Subcutaneous abdominal adipose tissue (tissue), 5 donors: ENCODE measurements around the gene CAPNS1.
"Not testable (repeated sequence)": the region's sequence is repeated elsewhere in the genome, so short reads cannot be mapped to it uniquely, and the experiment has no call there.

Experiments used
- H3K27ac ChIP-seq: one replicate; pipeline ENCODE4 v1.7.0; 2013; ENCODE audit warnings: low read depth, mild to moderate bottlenecking, inconsistent platforms, low read length, moderate library complexity
- H3K27me3 ChIP-seq, 5 donors: one replicate each; pipeline ENCODE4 v1.7.0; 2013; ENCODE audit warnings: low read length in 5 of 5, inconsistent platforms in 1 of 5; ENCODE audit not compliant: control insufficient read depth in 5 of 5, insufficient read depth in 4 of 5
- H3K36me3 ChIP-seq, 5 donors: one replicate each; pipeline ENCODE4 v1.7.0; 2013; ENCODE audit warnings: low read length in 5 of 5; ENCODE audit not compliant: control insufficient read depth in 5 of 5, insufficient read depth in 5 of 5
- H3K4me1 ChIP-seq, 5 donors: one replicate each; pipeline ENCODE4 v1.7.0; 2013; ENCODE audit warnings: low read length in 5 of 5, mild to moderate bottlenecking in 3 of 5, moderate library complexity in 1 of 5; ENCODE audit not compliant: control insufficient read depth in 5 of 5, insufficient read depth in 5 of 5
- H3K4me3 ChIP-seq, 5 donors: one replicate each; pipeline ENCODE4 v1.7.0; 2013; ENCODE audit warnings: low read length in 5 of 5, low read depth in 1 of 5
- H3K9ac ChIP-seq, 5 donors: one replicate each; pipeline ENCODE4 v1.7.0; 2013; ENCODE audit warnings: low read length in 5 of 5, mild to moderate bottlenecking in 4 of 5, moderate library complexity in 3 of 5
- H3K9me3 ChIP-seq, 5 donors: one replicate each; pipeline ENCODE4 v1.7.0; 2013; ENCODE audit warnings: low read length in 5 of 5; ENCODE audit not compliant: control insufficient read depth in 5 of 5
- donor health status: healthy.
- donor health status: healthy.
- donor health status: healthy.
- donor health status: healthy.
- donor health status: healthy.

The CAPNS1 gene

DNA sequence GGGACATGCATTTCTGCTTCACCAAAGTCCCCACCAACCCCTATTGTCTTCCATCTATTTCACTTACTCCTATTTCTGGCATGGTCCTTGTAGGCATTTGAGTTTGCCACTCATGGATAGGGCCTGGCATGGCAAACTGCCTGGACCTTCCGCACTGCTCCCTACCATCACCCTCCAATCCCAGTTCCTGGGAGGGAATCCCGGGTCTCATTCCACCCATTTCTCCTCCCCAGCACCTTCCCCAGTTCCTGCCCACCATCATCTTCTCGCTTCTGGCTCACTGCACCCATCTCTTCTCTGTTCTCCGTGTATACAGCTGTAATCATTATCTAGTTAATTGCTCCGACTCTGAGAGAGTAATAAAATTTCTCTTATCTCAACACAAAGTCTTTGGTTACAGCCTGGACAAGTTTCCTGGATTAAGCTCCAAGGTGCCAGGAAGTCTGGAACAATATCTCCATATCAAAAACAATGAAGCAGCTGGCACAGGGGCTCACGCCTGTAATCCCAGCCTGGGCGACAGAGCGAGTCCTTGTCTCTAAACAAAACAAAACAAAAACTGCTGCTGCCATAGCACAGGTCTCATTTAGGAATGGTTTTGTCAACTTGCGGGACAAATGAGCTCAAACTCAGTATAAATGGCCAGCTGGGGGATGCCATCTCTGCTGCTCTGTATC is 29.4 kb downstream of the CAPNS1 start:
- Histone ChIP-seq H3K4me3 (peak overlapping the region in 1 of 5 donors; percentile 13), H3K36me3 (no peaks in the 10 kb centered on the region), H3K4me1 (peaks cover 0 to 9% (median 3%) of the 10 kb centered on the region in 5 donors), H3K9me3 (no peaks in the 10 kb centered on the region), H3K27me3 (no peaks in the 10 kb centered on the region), H3K9ac (peak overlapping the region in 1 of 5 donors; percentile 41), H3K27ac (peak overlapping the region; percentile 7)

DNA sequence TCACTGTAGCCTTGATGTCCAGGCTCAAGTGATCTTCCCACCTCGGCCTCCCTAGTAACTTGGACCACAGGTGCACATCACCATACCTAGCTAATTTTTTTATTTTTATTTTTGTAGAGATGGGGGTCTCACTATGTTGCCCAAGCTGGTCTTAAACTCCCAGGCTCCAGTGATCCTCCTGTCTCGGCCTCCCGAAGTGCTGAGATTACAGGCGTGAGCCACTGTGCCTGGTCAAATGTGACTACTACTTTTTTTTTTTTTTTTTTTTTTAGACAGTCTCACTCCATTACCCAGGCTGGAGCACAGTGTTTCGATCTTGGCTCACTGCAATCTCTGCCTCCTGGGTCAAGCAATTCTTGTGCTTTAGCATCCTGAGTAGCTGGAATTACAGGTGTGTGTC is 33.0 kb downstream of the CAPNS1 start:
- peaks cover 0 to 9% (median 3%) of the 10 kb centered on the region in 5 donors for H3K4me1 ChIP-seq
- H3K9me3 ChIP-seq, result no peaks in the 10 kb centered on the region
- no peak overlapping the region for H3K27ac ChIP-seq
- no peaks in the 10 kb centered on the region for H3K27me3 ChIP-seq
- no peaks in the 10 kb centered on the region for H3K36me3 ChIP-seq
- H3K4me3 ChIP-seq, result no peak overlapping the region
- no peak overlapping the region for H3K9ac ChIP-seq

- H3K36me3 ChIP-seq, H3K4me1 ChIP-seq, H3K9me3 ChIP-seq, H3K27me3 ChIP-seq, H3K9ac ChIP-seq, H3K27ac ChIP-seq, H3K4me3 ChIP-seq: not testable (repeated sequence)
These were observed 34.0 kb downstream of the CAPNS1 start for GRCh38 chr19:36173846-36174245.

- H3K27me3 ChIP-seq, H3K4me3 ChIP-seq, H3K9me3 ChIP-seq, H3K27ac ChIP-seq, H3K9ac ChIP-seq, H3K4me1 ChIP-seq: not testable (repeated sequence)
- H3K36me3 ChIP-seq, result peaks cover 4 to 15% (median 13%) of the 10 kb centered on the region in 5 donors
These were observed 39.2 kb downstream of the CAPNS1 start for GRCh38 chr19:36179077-36179476.

GRCh38 chr19:36182612-36183244 is 42.9 kb downstream of the CAPNS1 start:
- H3K27me3 ChIP-seq, result peaks cover 0 to 10% (median 0%) of the 10 kb centered on the region in 5 donors
- H3K36me3 ChIP-seq, result peaks cover 4 to 15% (median 13%) of the 10 kb centered on the region in 5 donors
- no peak overlapping the region for H3K27ac ChIP-seq
- no peak overlapping the region for H3K4me3 ChIP-seq
- peaks cover 0 to 10% (median 0%) of the 10 kb centered on the region in 5 donors for H3K4me1 ChIP-seq
- H3K9me3 ChIP-seq, result peaks cover 0 to 5% (median 0%) of the 10 kb centered on the region in 5 donors
- H3K9ac ChIP-seq, result peak overlapping the region in 1 of 5 donors; percentile 94

DNA sequence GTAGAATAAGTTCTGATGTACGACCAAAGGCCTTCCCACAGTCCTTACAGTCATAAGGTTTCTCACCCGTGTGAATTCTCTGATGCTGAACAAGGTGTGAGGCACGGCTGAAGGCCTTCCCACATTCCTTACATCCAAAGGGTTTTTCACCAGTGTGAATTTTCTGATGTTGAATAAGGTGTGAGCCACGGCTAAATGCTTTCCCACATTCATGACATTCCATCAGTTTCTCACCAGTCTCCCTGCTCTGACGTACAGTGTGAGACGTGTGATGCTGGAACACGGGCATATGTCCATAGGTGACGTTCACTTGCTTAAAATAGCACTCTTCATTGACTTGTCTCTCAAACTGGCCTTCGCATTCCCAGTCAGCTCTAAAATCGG is 43.4 kb downstream of the CAPNS1 start:
- Histone ChIP-seq H3K9ac (peak overlapping the region in 1 of 5 donors; percentile 94), H3K36me3 (peaks cover 4 to 15% (median 13%) of the 10 kb centered on the region in 5 donors), H3K27ac (no peak overlapping the region), H3K27me3 (peaks cover 0 to 10% (median 0%) of the 10 kb centered on the region in 5 donors), H3K4me3 (no peak overlapping the region), H3K4me1 (peaks cover 0 to 10% (median 0%) of the 10 kb centered on the region in 5 donors), H3K9me3 (peaks cover 0 to 5% (median 0%) of the 10 kb centered on the region in 5 donors)

GRCh38 chr19:36186722-36187121 is 46.9 kb downstream of the CAPNS1 start:
- H3K27me3 ChIP-seq, H3K4me3 ChIP-seq, H3K4me1 ChIP-seq, H3K27ac ChIP-seq, H3K9ac ChIP-seq, H3K9me3 ChIP-seq: not testable (repeated sequence)
- peaks cover 4 to 21% (median 13%) of the 10 kb centered on the region in 5 donors for H3K36me3 ChIP-seq

DNA sequence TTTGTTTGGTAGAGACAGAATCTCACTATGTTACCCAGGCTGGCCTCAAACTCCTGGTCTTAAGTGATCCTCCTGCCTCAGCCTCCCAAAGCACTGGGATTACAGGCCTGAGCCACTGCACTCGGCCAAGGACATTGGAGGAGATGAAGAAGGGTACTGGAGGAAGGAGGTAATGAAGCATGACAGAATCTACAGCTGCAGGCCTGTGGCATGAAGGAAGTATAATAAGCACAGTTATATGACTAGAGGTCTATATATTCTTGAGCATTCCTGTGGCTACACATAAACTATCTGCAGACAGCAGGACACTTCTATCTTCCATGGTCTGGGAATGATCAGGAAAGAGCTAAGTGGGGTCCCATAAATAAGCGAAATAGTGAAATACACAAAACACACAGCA is 56.4 kb downstream of the CAPNS1 start:
- Histone ChIP-seq H3K27ac (no peak overlapping the region), H3K4me1 (no peaks in the 10 kb centered on the region), H3K9me3 (no peaks in the 10 kb centered on the region), H3K36me3 (peaks cover 8 to 32% (median 16%) of the 10 kb centered on the region in 5 donors), H3K9ac (no peak overlapping the region), H3K4me3 (no peak overlapping the region), H3K27me3 (no peaks in the 10 kb centered on the region)

DNA sequence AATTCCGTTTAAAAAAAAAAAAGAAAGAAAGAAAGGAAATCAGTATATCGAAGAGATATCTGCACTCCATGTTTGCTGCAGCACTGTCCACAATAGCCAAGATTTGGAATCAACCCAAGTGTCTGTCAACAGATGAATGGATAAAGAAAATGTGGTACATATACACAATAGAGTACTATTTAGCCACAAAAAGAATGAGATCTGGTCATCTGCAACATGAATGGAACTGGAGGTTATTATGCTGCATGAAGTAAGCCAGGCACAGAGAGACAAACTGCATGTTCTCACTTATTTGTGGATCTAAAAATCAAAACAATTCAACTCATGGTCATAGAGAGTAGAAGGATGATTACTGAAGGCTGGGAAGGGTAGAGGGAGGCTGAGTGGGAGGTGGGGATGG is 58.3 kb downstream of the CAPNS1 start:
- no peak overlapping the region for H3K4me3 ChIP-seq

More for the DNA sequence above, 58.3 kb downstream of the CAPNS1 start:
- Histone ChIP-seq H3K4me1 (no peaks in the 10 kb centered on the region), H3K9ac (no peak overlapping the region), H3K36me3 (peaks cover 8 to 37% (median 23%) of the 10 kb centered on the region in 5 donors), H3K9me3 (no peaks in the 10 kb centered on the region), H3K27ac (no peak overlapping the region), H3K27me3 (no peaks in the 10 kb centered on the region)
